ENCODE data around the gene IFNGR2.

DNA sequence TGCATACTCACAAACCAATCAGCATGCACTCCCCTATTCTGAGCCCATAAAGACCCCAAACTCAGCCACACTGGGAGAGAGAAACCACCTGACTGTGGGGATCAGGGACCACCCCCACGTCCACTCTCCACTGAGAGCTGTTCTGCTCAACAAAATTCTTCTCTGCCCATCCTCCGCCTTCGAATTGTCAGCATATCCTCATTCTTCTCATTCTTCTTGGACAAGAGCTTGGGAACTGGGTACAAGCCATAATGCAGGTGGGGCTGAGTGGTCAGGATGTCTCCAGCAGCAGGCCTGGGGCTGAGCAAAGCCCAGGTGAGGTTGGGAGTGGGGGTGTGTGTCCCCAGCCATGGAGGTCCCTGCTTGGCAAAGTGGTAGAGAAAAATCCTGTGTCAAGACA is 34.6 kb upstream of the IFNGR2 start:
- TF ChIP-seq POLR2A (IDR thresholded peaks at IDR 0.05; ENCODE audit: low read length) (no peak), GATA1 (IDR thresholded peaks at IDR 0.05; ENCODE audit: low read depth, low read length) (no peak)
